Measurements from ENCODE around the gene ZBP1.

The ZBP1 gene

DNA sequence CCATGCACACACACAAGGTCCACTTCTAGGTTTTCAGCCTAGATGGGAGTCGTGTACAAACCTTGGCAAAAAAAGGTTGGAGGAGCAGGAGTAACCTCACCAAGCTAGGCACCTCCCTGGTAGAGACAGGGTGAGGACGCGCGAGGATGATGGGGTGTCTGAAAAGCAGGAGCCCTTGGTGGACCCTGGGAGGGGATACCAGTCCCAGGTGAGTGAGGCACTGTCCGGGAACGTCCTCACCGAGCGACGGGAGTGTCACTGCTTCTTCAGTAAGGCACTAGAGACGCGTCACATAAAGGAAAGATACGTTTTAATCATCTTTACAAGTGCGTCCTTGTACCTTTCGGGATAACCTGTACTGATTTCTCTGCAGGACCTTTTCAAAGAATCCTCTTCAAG is 29.4 kb upstream of the ZBP1 start:
- no peak overlapping the region for H3K56ac ChIP-seq (ENCODE audit: low read length)
- peaks cover 3% of the 10 kb centered on the region for H3K79me2 ChIP-seq (ENCODE audit: control insufficient read depth, insufficient read depth, low read length)
- no peak overlapping the region for H3K27ac ChIP-seq (ENCODE audit: low read depth, low read length)
- H3K9ac ChIP-seq (ENCODE audit: low read length) = no peak overlapping the region
- peaks cover 5% of the 10 kb centered on the region for H3K79me1 ChIP-seq (ENCODE audit: low read length)
- H3K27me3 ChIP-seq (ENCODE audit: insufficient read depth, low read length, poor library complexity) = no peaks in the 10 kb centered on the region
- H3K4me2 ChIP-seq (ENCODE audit: low read length) = no peak overlapping the region
- H2BK5ac ChIP-seq (ENCODE audit: low read length) = no peak overlapping the region
- no peak overlapping the region for H3K4me3 ChIP-seq (ENCODE audit: low read length)
- H2BK15ac ChIP-seq (replicated peaks; ENCODE audit: low read depth) = no peak overlapping the region
- H2AK5ac ChIP-seq (ENCODE audit: low read length) = no peak overlapping the region
- no peak overlapping the region for H2BK120ac ChIP-seq (ENCODE audit: low read depth, low read length)
- H3K23ac ChIP-seq (ENCODE audit: low read length) = no peak overlapping the region
- no peaks in the 10 kb centered on the region for H3K4me1 ChIP-seq (ENCODE audit: control insufficient read depth, low read depth, low read length)
- no peak overlapping the region for H4K8ac ChIP-seq (ENCODE audit: low read depth, low read length)
- H4K5ac ChIP-seq (ENCODE audit: low read length) = no peak overlapping the region
- peaks cover 20% of the 10 kb centered on the region for H3K36me3 ChIP-seq (ENCODE audit: control insufficient read depth, insufficient read depth, low read length)
- WGBS (ENCODE audit: extremely low coverage, insufficient coverage, low lambda C conversion rate) = no CpG with 5 or more reads among the region's 14 CpGs
- H3K4ac ChIP-seq (ENCODE audit: low read depth, low read length) = no peak overlapping the region
- no peak overlapping the region for H3K18ac ChIP-seq (ENCODE audit: low read length)
- DNase-seq = no peak

DNA sequence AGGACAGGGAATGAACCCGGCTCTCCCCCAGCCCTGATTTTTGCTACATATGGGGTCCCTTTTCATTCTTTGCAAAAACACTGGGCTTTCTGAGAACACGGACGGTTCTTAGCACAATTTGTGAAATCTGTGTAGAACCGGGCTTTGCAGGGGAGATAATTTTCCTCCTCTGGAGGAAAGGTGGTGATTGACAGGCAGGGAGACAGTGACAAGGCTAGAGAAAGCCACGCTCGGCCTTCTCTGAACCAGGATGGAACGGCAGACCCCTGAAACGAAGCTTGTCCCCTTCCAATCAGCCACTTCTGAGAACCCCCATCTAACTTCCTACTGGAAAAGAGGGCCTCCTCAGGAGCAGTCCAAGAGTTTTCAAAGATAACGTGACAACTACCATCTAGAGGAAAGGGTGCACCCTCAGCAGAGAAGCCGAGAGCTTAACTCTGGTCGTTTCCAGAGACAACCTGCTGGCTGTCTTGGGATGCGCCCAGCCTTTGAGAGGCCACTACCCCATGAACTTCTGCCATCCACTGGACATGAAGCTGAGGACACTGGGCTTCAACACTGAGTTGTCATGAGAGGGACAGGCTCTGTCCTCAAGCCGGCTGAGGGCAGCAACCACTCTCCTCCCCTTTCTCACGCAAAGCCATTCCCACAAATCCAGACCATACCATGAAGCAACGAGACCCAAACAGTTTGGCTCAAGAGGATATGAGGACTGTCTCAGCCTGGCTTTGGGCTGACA is 28.8 kb upstream of the ZBP1 start:
- Histone ChIP-seq H3K27me3 (ENCODE audit: insufficient read depth, low read length, poor library complexity) (no peaks in the 10 kb centered on the region), H2BK120ac (ENCODE audit: low read depth, low read length) (no peak overlapping the region), H2BK5ac (ENCODE audit: low read length) (no peak overlapping the region), H4K8ac (ENCODE audit: low read depth, low read length) (no peak overlapping the region), H3K4me2 (ENCODE audit: low read length) (no peak overlapping the region), H2BK15ac (replicated peaks; ENCODE audit: low read depth) (no peak overlapping the region), H3K4me1 (ENCODE audit: control insufficient read depth, low read depth, low read length) (no peaks in the 10 kb centered on the region), H3K9ac (ENCODE audit: low read length) (no peak overlapping the region), H3K36me3 (ENCODE audit: control insufficient read depth, insufficient read depth, low read length) (peaks cover 20% of the 10 kb centered on the region), H3K4me3 (ENCODE audit: low read length) (no peak overlapping the region), H3K79me1 (ENCODE audit: low read length) (peaks cover 5% of the 10 kb centered on the region), H3K56ac (ENCODE audit: low read length) (no peak overlapping the region), H3K4ac (ENCODE audit: low read depth, low read length) (no peak overlapping the region), H4K5ac (ENCODE audit: low read length) (no peak overlapping the region), H3K79me2 (ENCODE audit: control insufficient read depth, insufficient read depth, low read length) (peaks cover 3% of the 10 kb centered on the region), H3K18ac (ENCODE audit: low read length) (no peak overlapping the region), H3K23ac (ENCODE audit: low read length) (no peak overlapping the region), H2AK5ac (ENCODE audit: low read length) (no peak overlapping the region), H3K27ac (ENCODE audit: low read depth, low read length) (no peak overlapping the region)
- WGBS (ENCODE audit: extremely low coverage, insufficient coverage, low lambda C conversion rate) = no CpG with 5 or more reads among the region's 15 CpGs
- no peak for DNase-seq

DNA sequence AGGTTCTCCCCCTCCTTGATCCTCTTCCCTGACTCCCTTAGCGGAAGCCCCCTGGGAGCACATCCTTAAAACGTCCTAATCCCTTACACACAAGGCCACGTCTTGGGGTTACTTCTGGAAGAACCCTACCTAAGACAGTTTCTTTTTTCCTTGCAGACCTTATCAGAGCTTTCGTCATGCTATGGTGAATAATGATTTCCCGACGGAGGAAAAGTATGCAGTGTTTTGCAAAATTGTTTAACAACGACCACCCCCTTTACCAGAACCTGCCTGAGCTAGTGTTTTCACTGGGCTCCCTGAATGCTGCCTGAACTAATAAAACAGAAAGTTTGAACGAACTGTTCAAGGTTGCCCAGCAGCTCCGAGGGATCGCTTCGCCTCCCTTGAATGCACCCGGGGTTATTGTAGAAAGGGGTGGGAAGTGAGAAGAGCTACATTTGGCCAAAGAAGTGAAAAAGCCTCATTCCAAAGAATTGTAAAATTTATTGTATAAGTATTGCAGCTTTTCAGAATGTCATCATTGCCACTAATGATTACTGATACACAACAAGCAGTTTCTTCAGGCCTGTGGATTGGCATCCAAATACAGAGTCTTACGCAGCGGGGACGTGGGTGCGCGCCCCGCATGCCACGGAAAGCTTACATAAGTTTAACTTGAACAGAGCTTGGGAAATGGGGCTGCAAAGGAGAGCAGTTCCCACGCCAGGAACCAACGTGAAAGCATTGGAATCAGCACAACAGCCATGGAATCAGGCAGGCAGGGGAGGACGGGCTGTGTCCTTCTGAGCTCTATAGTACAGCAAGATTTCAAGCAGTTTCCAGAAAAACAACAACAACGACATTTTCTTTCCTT is 27.9 kb upstream of the ZBP1 start:
- Histone ChIP-seq H3K27ac (ENCODE audit: low read depth, low read length) (no peak overlapping the region), H3K9ac (ENCODE audit: low read length) (no peak overlapping the region), H3K27me3 (ENCODE audit: insufficient read depth, low read length, poor library complexity) (no peaks in the 10 kb centered on the region), H4K5ac (ENCODE audit: low read length) (no peak overlapping the region), H3K23ac (ENCODE audit: low read length) (no peak overlapping the region), H3K18ac (ENCODE audit: low read length) (no peak overlapping the region), H2AK5ac (ENCODE audit: low read length) (no peak overlapping the region), H2BK5ac (ENCODE audit: low read length) (no peak overlapping the region), H3K79me1 (ENCODE audit: low read length) (no peaks in the 10 kb centered on the region), H3K79me2 (ENCODE audit: control insufficient read depth, insufficient read depth, low read length) (no peaks in the 10 kb centered on the region), H3K4ac (ENCODE audit: low read depth, low read length) (no peak overlapping the region), H4K8ac (ENCODE audit: low read depth, low read length) (no peak overlapping the region), H3K4me2 (ENCODE audit: low read length) (no peak overlapping the region), H3K36me3 (ENCODE audit: control insufficient read depth, insufficient read depth, low read length) (peaks cover 14% of the 10 kb centered on the region), H3K4me3 (ENCODE audit: low read length) (no peak overlapping the region), H3K56ac (ENCODE audit: low read length) (no peak overlapping the region), H3K4me1 (ENCODE audit: control insufficient read depth, low read depth, low read length) (no peaks in the 10 kb centered on the region), H2BK15ac (replicated peaks; ENCODE audit: low read depth) (no peak overlapping the region), H2BK120ac (ENCODE audit: low read depth, low read length) (no peak overlapping the region)
- DNase-seq = no peak
- no CpG with 5 or more reads among the region's 23 CpGs for WGBS (ENCODE audit: extremely low coverage, insufficient coverage, low lambda C conversion rate)

DNA sequence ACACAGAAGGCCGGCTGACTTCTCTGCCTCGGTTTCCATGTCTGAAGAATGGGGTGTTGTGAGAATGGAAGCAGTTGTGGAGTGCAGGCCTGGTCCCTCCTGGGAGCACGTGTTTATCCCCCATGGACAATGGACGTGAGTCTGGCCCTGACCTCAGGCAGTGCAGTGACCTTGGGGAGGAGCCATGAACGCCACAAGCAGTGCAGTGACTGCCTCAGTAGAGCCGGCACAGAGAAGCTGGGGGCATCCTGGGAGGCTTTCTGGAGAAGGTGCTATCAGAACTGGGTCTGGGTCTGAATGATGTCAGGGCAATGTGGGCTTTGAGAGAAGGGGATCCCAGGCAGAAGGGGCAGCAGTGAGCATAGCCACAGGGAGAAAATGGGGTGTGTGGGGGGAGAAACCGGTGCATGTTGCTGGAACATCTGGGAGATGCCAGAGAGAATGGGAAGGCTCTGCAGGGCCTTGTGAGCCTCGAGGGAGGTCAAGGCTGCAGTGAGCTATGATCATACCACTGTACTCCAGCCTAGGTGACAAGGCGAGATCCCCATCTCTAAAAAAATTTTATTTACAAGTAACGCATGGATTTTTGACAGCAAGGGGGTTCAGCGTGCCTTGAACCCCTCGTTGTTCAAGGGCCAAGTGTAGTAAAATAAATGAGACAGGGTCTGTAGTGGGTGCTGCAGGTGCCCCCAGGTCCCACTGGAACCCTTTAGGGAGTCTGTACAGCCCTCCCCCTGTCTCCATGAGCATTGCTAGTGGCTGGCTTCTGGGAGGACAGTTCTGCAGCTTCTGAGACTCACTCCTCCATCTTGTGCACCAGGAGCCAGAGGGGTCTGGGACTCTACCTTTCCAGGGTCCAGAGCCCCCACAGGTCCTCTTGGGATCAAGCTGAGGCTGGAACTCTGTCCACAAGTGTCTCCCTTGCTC is 27.0 kb upstream of the ZBP1 start:
- Histone ChIP-seq H2BK15ac (replicated peaks; ENCODE audit: low read depth) (no peak overlapping the region), H3K27ac (ENCODE audit: low read depth, low read length) (no peak overlapping the region), H3K4me2 (ENCODE audit: low read length) (no peak overlapping the region), H4K5ac (ENCODE audit: low read length) (no peak overlapping the region), H3K79me2 (ENCODE audit: control insufficient read depth, insufficient read depth, low read length) (no peaks in the 10 kb centered on the region), H3K79me1 (ENCODE audit: low read length) (no peaks in the 10 kb centered on the region), H3K56ac (ENCODE audit: low read length) (no peak overlapping the region), H3K4ac (ENCODE audit: low read depth, low read length) (no peak overlapping the region), H3K9ac (ENCODE audit: low read length) (no peak overlapping the region), H2BK120ac (ENCODE audit: low read depth, low read length) (no peak overlapping the region), H3K18ac (ENCODE audit: low read length) (no peak overlapping the region), H3K36me3 (ENCODE audit: control insufficient read depth, insufficient read depth, low read length) (peaks cover 8% of the 10 kb centered on the region), H3K4me1 (ENCODE audit: control insufficient read depth, low read depth, low read length) (no peaks in the 10 kb centered on the region), H3K27me3 (ENCODE audit: insufficient read depth, low read length, poor library complexity) (no peaks in the 10 kb centered on the region), H3K23ac (ENCODE audit: low read length) (no peak overlapping the region), H2AK5ac (ENCODE audit: low read length) (no peak overlapping the region), H2BK5ac (ENCODE audit: low read length) (no peak overlapping the region), H3K4me3 (ENCODE audit: low read length) (no peak overlapping the region), H4K8ac (ENCODE audit: low read depth, low read length) (no peak overlapping the region)
- no peak for DNase-seq
- no CpG with 5 or more reads among the region's 12 CpGs for WGBS (ENCODE audit: extremely low coverage, insufficient coverage, low lambda C conversion rate)

DNA sequence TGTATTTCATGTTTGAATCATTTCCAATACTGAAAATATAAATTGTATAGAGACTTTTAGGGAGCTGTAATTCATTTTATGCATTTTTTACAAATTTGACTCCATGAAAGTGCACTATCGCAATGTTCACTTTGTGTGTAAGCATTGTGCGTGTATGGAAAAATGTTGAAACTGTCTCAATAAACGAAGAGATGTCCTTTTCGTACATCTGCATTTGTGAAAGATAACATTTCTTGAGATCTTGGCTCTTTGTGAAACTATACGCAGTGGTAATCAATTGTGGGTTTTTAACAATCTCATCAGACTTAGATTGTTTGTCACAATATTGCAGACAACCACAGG is 18.6 kb upstream of the ZBP1 start:
- Histone ChIP-seq H2BK15ac (replicated peaks; ENCODE audit: low read depth) (no peak overlapping the region), H3K79me1 (ENCODE audit: low read length) (no peaks in the 10 kb centered on the region), H3K79me2 (ENCODE audit: control insufficient read depth, insufficient read depth, low read length) (no peaks in the 10 kb centered on the region), H3K36me3 (ENCODE audit: control insufficient read depth, insufficient read depth, low read length) (no peaks in the 10 kb centered on the region), H2AK5ac (ENCODE audit: low read length) (no peak overlapping the region), H4K5ac (ENCODE audit: low read length) (no peak overlapping the region), H3K23ac (ENCODE audit: low read length) (no peak overlapping the region), H3K4me3 (ENCODE audit: low read length) (no peak overlapping the region), H3K27ac (ENCODE audit: low read depth, low read length) (no peak overlapping the region), H3K4me2 (ENCODE audit: low read length) (no peak overlapping the region), H4K8ac (ENCODE audit: low read depth, low read length) (no peak overlapping the region), H3K9ac (ENCODE audit: low read length) (no peak overlapping the region), H3K4ac (ENCODE audit: low read depth, low read length) (no peak overlapping the region), H3K56ac (ENCODE audit: low read length) (no peak overlapping the region), H3K27me3 (ENCODE audit: insufficient read depth, low read length, poor library complexity) (no peaks in the 10 kb centered on the region), H2BK5ac (ENCODE audit: low read length) (no peak overlapping the region), H3K4me1 (ENCODE audit: control insufficient read depth, low read depth, low read length) (no peaks in the 10 kb centered on the region), H2BK120ac (ENCODE audit: low read depth, low read length) (no peak overlapping the region), H3K18ac (ENCODE audit: low read length) (no peak overlapping the region)
- WGBS (ENCODE audit: extremely low coverage, insufficient coverage, low lambda C conversion rate) = no CpG with 5 or more reads among the region's 5 CpGs
- no peak for DNase-seq
